B cell (primary cell): Measurements from ENCODE around the gene PHOSPHO2. TPM values are rescaled to one million over a fixed set of nuclear protein-coding genes. Genes with fewer than 3 reads are reported as not detected.

ENCODE experiments used
- ATAC-seq: fragments of 200-7000 bp; cut with Tn5 transposase; one replicate; pipeline ENCODE4 v1.10.0; 2021; ENCODE audit warnings: low read depth, mild to moderate bottlenecking, moderate number of reproducible peaks, moderate library complexity
- CTCF ChIA-PET: fragments of 350-600 bp; sonication (Branson Sonifier 250); formaldehyde crosslinking; loops from one replicate; lab custom pipeline; 2021; ENCODE audit warnings: antibody characterized with exemption, inconsistent platforms; lab: Charles Lee
- POLR2A ChIA-PET: fragments of 350-600 bp; sonication (Branson Sonifier 250); formaldehyde crosslinking; loops from one replicate; lab custom pipeline; 2021; ENCODE audit warnings: antibody characterized with exemption; lab: Charles Lee
- DNase-seq: peaks from one replicate; pipeline ENCODE4 v3.0.0; 2013
- H2AFZ ChIP-seq: 2 replicates; pipeline ENCODE4 v1.6.1; 2012; ENCODE audit warnings: mild to moderate bottlenecking, low read depth, low read length; ENCODE audit not compliant: insufficient read depth, poor library complexity, severe bottlenecking
- H3K27ac ChIP-seq, 2 donors: 1 replicate in 1 of 2; 2 replicates in 1 of 2; pipeline ENCODE4 v1.5.1; 2012 to 2013; ENCODE audit warnings: low read length in 2 of 2, mild to moderate bottlenecking in 2 of 2, moderate library complexity in 1 of 2
- H3K27me3 ChIP-seq, 4 experiments: fragments of 200-600 bp in 1 of 4; sonication (generic) in 1 of 4; replicated peaks in 1 of 4; 1 replicate in 2 of 4; 2 replicates in 2 of 4; pipeline versions ENCODE4 v1.6.1 to v1.7.0; 2013 to 2016; ENCODE audit warnings: low read length in 3 of 4, mild to moderate bottlenecking in 2 of 4, mixed read lengths in 1 of 4, moderate library complexity in 1 of 4; ENCODE audit not compliant: insufficient read depth in 4 of 4, control insufficient read depth in 3 of 4; ENCODE audit errors: control extremely low read depth in 1 of 4
- H3K36me3 ChIP-seq, 2 experiments: replicated peaks in 1 of 2; 1 replicate in 1 of 2; 2 replicates in 1 of 2; pipeline versions ENCODE4 v1.6.1 to v1.7.1; 2013; ENCODE audit warnings: low read length in 1 of 2; ENCODE audit not compliant: insufficient read depth in 2 of 2, control insufficient read depth in 1 of 2; ENCODE audit errors: control extremely low read depth in 1 of 2, extremely low read depth in 1 of 2
- H3K4me1 ChIP-seq, 2 donors: fragments of 200-600 bp in 1 of 2; sonication (generic) in 1 of 2; 1 replicate in 1 of 2; 2 replicates in 1 of 2; pipeline versions ENCODE4 v1.5.1 to v1.6.1; 2013 to 2017; ENCODE audit warnings: low read length in 2 of 2; ENCODE audit not compliant: control insufficient read depth in 2 of 2, insufficient read depth in 2 of 2
- H3K4me2 ChIP-seq: replicated peaks from 2 replicates; pipeline ENCODE3; 2012; ENCODE audit warnings: mild to moderate bottlenecking, low read depth, low read length; ENCODE audit not compliant: poor library complexity, severe bottlenecking
- H3K4me3 ChIP-seq, 5 experiments: fragments of 200-600 bp in 1 of 5; sonication (generic) in 1 of 5; 1 replicate in 3 of 5; 2 replicates in 2 of 5; pipeline versions ENCODE4 v1.5.1 to v1.7.0; 2011 to 2016; ENCODE audit warnings: low read length in 4 of 5, mild to moderate bottlenecking in 4 of 5, low read depth in 2 of 5, control low read depth in 1 of 5, moderate library complexity in 1 of 5; ENCODE audit not compliant: insufficient read depth in 1 of 5; ENCODE audit errors: control extremely low read depth in 1 of 5, extremely low read depth in 1 of 5
- H3K79me2 ChIP-seq: fragments of 200-600 bp; sonication (generic); one replicate; pipeline ENCODE4 v1.6.0; 2016; ENCODE audit warnings: low read length; ENCODE audit not compliant: control insufficient read depth, insufficient read depth
- H3K9ac ChIP-seq: fragments of 200-600 bp; sonication (generic); 2 replicates; pipeline ENCODE4 v1.6.1; 2017; ENCODE audit warnings: mild to moderate bottlenecking, low read length, moderate library complexity
- H3K9me3 ChIP-seq, 3 donors: one replicate each; pipeline versions ENCODE4 v1.6.1 to v1.7.1; 2013; ENCODE audit warnings: low read length in 2 of 3; ENCODE audit not compliant: control insufficient read depth in 2 of 3, insufficient read depth in 1 of 3; ENCODE audit errors: control extremely low read depth in 1 of 3
- H4K20me1 ChIP-seq: 2 replicates; pipeline ENCODE4 v1.6.0; 2012; ENCODE audit warnings: mild to moderate bottlenecking, low read length; ENCODE audit not compliant: insufficient read depth, control insufficient read depth, poor library complexity, severe bottlenecking
- H3K27ac Mint-ChIP-seq: one replicate; pipeline ENCODE4 v1.8.0; 2021; ENCODE audit warnings: mixed read lengths
- H3K27me3 Mint-ChIP-seq: one replicate; pipeline ENCODE4 v1.8.0; 2021; ENCODE audit warnings: mixed read lengths
- H3K4me1 Mint-ChIP-seq: one replicate; pipeline ENCODE4 v1.8.0; 2021; ENCODE audit warnings: mixed read lengths
- H3K4me3 Mint-ChIP-seq: one replicate; pipeline ENCODE4 v1.8.0; 2021; ENCODE audit warnings: mixed read lengths
- H3K9me3 Mint-ChIP-seq: one replicate; pipeline ENCODE4 v1.8.0; 2022; ENCODE audit warnings: mixed read lengths; ENCODE audit not compliant: insufficient read depth
- EZH2 ChIP-seq: IDR thresholded peaks from 2 replicates; pipeline ENCODE4 v1.6.1; 2012; ENCODE audit warnings: borderline replicate concordance, low read depth, mild to moderate bottlenecking, moderate library complexity, low read length; ENCODE audit not compliant: insufficient read depth, poor library complexity, severe bottlenecking
- WGBS: methylation state at CpG from one replicate; pipeline ENCODE4 v1.1.5; 2013; ENCODE audit warnings: missing lambda C conversion rate; ENCODE audit not compliant: insufficient coverage; 5-methylcytosine and 5-hydroxymethylcytosine counted together
- intact Hi-C: fragments of 100-400 bp; cut with micrococcal nuclease; formaldehyde crosslinking; loops from one replicate; pipeline ENCODE4 v1.10.0; 2022
- polyA plus RNA-seq: library from polyadenylated mRNA; depleted of rRNA; stranded (reverse); fragments of >200 nt; gene quantifications from 2 replicates; pipeline ENCODE4 v1.2.3, GENCODE V29; 2012
- total RNA-seq, 2 donors: library from RNA; stranded (reverse); fragments of 120-200 nt in 1 of 2; gene quantifications; 1 replicate in 1 of 2; 2 replicates in 1 of 2; pipeline versions ENCODE4 v1.2.3 to v1.2.4, GENCODE V29; 2013 to 2022
- TF ChIP-seq, protein P1 (sequence below): fragments of 200-600 bp; IDR thresholded peaks from one replicate; pipeline ENCODE4 v1.8.0; 2022; ENCODE audit warnings: antibody characterized with exemption, mild to moderate bottlenecking

The PHOSPHO2 gene
- total and polyA plus RNA-seq, 2 donors (not counting 1 experiment from before 2014, with no cell fraction given): 1.5 to 8.4 TPM

DNA sequence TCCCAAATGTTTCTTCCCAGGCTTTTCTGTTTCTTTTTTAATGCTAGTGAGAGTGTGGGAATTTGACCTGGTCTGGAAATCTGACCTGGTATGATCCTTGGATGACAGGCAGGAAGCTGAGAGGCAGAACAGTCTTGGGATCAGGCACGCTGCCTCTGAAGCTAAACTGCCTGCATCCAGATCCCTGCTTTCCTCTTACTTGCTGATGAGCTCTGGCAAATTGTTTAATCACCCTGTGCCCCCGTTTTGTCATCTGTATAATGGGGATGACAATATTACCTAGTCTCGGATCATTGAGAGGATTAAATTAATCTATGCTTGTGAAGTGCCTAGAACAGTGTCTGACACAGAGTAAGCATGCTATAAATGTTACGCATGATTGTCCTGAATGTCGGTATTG, 42.6 kb downstream of the PHOSPHO2 start:
- CTCF ChIA-PET: no interaction called here
- intact Hi-C loops: no loop called here

DNA sequence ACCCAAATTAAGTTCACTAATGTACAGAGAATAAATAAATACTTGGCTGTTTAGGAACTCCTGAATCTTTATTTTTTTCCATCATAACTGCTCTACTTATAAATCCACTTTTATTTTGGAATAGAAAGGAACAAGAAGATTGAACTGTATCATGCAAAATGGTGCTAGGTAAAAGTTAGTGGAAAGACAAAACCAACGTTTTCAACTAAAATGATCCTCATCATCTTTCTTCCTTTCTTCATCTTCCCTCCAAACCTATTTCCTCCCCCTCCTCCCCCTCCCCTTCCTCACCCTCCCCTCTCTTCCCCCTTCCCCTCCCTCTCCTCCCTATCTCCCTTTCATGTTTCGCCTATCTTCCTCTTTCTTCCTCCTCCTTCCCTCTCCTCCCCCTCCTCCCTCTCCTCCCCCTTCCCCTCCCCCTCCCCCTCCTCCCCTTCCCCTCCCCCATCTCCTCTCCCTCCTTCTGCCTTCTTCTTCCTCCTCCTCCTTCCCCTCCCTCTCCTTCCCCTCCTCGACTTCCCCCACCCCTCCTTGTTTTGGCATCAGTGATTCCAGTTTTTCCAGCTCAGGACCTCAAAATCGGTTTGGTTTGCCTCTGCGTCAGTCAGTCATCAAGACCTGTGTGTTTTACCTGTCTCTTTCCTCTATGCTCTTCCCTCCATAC, 44.4 kb downstream of the PHOSPHO2 start:
- H3K27me3 ChIP-seq: peaks cover 0 to 15% (median 9%) of the 10 kb centered on the region in 4 experiments
- peaks cover 5 to 6% of the 10 kb centered on the region in 2 donors for H3K4me1 ChIP-seq
- Mint-ChIP-seq H3K4me1 (peaks cover 9% of the 10 kb centered on the region), H3K27ac (no peak overlapping the region), H3K27me3 (peaks cover 10% of the 10 kb centered on the region), H3K9me3 (no peaks in the 10 kb centered on the region), H3K4me3 (no peak overlapping the region)
- CTCF ChIA-PET: no interaction called here
- TF ChIP-seq, protein P1, sequence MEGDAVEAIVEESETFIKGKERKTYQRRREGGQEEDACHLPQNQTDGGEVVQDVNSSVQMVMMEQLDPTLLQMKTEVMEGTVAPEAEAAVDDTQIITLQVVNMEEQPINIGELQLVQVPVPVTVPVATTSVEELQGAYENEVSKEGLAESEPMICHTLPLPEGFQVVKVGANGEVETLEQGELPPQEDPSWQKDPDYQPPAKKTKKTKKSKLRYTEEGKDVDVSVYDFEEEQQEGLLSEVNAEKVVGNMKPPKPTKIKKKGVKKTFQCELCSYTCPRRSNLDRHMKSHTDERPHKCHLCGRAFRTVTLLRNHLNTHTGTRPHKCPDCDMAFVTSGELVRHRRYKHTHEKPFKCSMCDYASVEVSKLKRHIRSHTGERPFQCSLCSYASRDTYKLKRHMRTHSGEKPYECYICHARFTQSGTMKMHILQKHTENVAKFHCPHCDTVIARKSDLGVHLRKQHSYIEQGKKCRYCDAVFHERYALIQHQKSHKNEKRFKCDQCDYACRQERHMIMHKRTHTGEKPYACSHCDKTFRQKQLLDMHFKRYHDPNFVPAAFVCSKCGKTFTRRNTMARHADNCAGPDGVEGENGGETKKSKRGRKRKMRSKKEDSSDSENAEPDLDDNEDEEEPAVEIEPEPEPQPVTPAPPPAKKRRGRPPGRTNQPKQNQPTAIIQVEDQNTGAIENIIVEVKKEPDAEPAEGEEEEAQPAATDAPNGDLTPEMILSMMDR: no peak
- no peak for TF ChIP-seq EZH2
- no peak overlapping the region for H3K9ac ChIP-seq
- H3K36me3 ChIP-seq: no peaks in the 10 kb centered on the region
- no peak overlapping the region for H3K4me2 ChIP-seq
- H3K27ac ChIP-seq: no peak overlapping the region
- intact Hi-C loops: no loop called here
- 80% methylated on average over 3 of the region's 5 CpGs for WGBS
- no peak overlapping the region for H3K4me3 ChIP-seq
- DNase-seq (no peak), ATAC-seq (no peak)
- H4K20me1 ChIP-seq: no peaks in the 10 kb centered on the region
- H2AFZ ChIP-seq: no peak overlapping the region
- POLR2A ChIA-PET: no interaction called here
- H3K9me3 ChIP-seq: no peaks in the 10 kb centered on the region
- no peaks in the 10 kb centered on the region for H3K79me2 ChIP-seq

More for the DNA sequence above, 42.6 kb downstream of the PHOSPHO2 start:
- no peak overlapping the region for H3K9ac ChIP-seq
- Mint-ChIP-seq H3K4me3 (no peak overlapping the region), H3K9me3 (no peaks in the 10 kb centered on the region), H3K4me1 (peaks cover 20% of the 10 kb centered on the region), H3K27me3 (peaks cover 13% of the 10 kb centered on the region), H3K27ac (no peak overlapping the region)
- no peak for ATAC-seq
- POLR2A ChIA-PET: no interaction called here
- no peaks in the 10 kb centered on the region for H3K79me2 ChIP-seq
- no peak overlapping the region for H3K27ac ChIP-seq
- H3K4me3 ChIP-seq: no peak overlapping the region
- H2AFZ ChIP-seq: no peak overlapping the region
- H3K4me2 ChIP-seq: no peak overlapping the region
- no peak for DNase-seq
- WGBS: 94% methylated on average over 4 of the region's 5 CpGs
- H3K27me3 ChIP-seq: peaks cover 0 to 16% (median 11%) of the 10 kb centered on the region in 4 experiments
- H3K36me3 ChIP-seq: no peaks in the 10 kb centered on the region
- no peaks in the 10 kb centered on the region for H3K9me3 ChIP-seq
- H3K4me1 ChIP-seq: peaks cover 14 to 15% of the 10 kb centered on the region in 2 donors
- H4K20me1 ChIP-seq: no peaks in the 10 kb centered on the region
- TF ChIP-seq, protein P1: no peak
- no peak for TF ChIP-seq EZH2
